GM18502 (cell line): ENCODE results near the gene ARID5B.
A peak's percentile ranks its signal among the peaks of the same experiment; 100 is the strongest.

Source experiments
- ATAC-seq: cut with Tn5 transposase; IDR thresholded peaks from one replicate; pipeline ENCODE4 v1.9.1; 2021; ENCODE audit warnings: mild to moderate bottlenecking; ENCODE audit not compliant: unreplicated experiment, poor library complexity

Gene ARID5B

GRCh38 chr10:61902445-61903220 is 1.1 kb downstream of the ARID5B start:
- ATAC-seq: no peak

DNA sequence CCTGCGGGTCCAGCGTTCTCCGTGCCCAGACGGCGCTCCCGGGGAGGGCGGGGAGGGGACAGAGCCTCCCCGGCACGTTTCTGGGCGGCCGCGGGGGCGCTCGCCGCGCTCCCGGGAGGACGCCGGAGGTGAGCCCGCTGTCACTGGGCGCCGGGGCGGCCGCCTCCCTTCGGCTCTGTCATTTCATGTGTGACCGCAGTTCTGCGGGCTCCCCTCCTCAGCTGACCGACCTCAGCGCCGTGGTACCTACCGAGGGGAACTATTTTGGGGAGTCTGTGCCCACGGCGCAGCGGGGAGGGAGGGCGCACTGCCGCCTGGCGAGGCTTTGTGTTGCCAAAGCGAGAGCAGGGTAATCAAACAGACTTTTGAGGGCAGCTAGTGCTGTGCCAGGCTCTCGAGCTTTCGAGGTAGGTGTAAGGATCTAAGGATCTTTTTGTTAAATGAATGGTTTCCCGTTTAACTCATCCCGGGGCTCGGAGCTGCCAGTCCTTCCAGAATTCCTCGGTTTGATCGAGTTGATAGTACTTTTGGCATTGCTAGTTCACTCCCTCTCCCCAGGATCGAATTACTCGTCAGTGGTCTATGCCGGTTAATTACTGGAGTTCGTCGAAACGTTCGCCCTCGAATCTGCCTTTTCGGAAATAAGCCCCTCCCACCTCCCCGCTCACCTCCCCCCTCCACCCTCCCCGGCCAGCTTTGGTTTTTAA is 1.9 kb downstream of the ARID5B start:
- peak; percentile 57 for ATAC-seq

DNA sequence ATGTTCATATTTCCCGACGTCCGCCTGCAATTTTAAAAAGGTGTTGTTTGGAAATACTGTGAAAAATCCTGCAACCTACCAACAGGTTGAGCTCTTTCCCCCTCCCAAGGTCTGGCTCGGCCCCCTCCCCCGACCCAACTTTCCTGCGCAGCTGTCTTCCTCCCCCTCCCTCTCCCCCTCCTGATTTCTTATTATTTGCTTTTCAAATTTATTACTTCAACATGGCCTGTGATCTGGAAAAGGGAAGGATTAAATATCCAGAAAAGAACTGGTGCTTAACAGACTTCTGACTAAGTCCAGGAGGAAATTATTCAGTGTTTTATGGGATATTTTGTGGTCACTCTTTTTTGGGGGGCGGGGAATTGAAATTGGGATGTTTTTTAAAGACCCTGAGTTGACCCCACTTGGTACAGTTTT is 2.4 kb downstream of the ARID5B start:
- ATAC-seq: no peak

DNA sequence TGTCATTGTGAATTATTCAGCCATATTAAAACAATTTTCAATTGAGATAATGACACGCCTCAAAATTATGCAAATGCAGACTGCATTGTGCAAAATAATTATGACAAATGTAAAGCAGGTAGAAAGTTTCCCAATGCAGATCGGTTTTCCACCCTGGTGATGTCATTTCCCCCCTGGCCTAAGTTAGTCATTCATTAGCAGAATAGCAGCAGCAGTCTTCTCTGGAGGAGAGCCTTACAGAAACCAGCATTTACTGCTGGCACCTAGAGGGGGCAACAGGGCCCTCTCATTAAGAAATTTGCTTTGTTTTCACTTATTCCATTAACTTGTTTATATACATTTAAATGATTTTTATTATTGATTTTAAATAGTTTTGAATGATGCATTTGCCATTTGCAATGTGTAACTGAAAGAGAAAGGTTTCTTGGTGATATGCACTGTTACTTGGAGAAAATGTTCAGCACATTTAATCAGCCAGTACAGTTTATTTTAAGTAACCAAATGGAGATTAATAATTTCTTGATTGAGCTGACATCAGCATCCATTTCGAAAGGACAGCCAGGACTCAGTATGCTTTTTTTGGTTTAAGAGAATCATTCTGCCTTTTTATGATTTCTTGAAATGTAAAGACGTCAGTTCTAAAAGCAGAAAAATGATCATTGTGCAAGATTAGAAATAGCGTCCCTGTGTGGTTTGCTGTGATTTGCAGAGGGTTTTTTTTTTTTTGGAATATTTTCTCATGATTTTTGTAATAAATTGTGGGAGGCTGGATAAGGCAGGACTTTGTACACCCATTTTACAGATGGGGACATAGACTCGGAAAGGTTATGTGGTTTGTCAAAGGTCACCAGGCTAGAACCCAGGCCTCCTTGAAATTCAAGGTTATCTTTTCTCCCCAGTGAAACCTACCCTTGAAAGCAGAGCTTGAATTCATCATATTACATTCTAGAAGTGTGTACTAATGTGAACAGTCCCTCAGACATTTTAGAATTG is 3.5 kb downstream of the ARID5B start:
- peak; percentile 40 for ATAC-seq

DNA sequence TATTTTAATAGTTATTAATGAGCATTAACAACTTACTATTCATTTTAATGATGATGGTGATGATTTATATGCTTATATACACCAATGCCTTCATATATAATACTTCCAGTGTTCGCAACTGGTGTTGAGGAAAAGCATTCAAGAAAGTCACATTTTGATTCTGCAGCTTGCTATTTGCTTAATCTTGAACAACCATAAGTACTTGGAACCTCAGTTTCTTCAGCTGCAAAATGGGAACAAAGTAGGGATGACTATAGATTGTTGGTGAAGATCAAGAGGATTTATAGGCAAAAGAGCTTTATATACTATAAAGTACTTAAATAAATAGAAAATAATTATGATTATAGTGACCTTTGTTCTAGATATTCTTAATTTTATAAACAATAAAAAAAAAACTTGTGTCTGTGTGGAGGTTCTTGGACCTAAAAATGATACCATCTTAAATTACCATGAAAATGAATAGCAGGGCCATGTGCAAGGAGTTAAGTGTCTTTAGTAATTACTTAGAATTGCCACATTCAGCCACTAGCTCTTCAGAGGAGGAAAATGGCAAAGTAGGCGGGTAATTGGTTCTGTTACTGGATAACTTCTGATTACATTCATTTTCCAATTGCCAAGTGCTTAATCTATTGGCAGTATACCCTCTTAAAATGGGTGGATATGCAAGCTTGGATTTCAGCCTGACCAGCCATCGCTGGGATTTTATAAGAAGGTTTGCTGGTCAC is 4.5 kb downstream of the ARID5B start:
- ATAC-seq: no peak

GRCh38 chr10:61906562-61906901 is 5.0 kb downstream of the ARID5B start:
- ATAC-seq: no peak

DNA sequence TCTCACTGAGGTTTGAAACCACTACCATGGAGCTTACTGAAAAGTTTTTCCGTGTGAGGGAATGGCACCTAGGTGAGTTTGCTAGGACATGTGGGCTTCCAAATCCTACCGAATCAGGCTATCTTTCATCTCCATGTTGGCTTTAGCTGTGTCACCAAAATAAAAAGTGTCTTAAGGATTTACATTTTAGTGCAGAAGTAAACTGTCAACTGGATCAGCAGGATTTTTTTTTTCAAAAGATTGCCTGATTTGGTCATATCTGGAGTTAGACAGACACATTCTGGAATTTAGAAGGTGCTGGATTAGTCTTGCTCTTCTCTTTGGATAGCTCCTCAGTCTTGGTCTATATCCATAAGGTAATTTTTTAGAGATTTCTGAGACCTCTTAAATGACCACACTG is 5.5 kb downstream of the ARID5B start:
- ATAC-seq: no peak

GRCh38 chr10:61907587-61907986 is 6.1 kb downstream of the ARID5B start:
- no peak for ATAC-seq

DNA sequence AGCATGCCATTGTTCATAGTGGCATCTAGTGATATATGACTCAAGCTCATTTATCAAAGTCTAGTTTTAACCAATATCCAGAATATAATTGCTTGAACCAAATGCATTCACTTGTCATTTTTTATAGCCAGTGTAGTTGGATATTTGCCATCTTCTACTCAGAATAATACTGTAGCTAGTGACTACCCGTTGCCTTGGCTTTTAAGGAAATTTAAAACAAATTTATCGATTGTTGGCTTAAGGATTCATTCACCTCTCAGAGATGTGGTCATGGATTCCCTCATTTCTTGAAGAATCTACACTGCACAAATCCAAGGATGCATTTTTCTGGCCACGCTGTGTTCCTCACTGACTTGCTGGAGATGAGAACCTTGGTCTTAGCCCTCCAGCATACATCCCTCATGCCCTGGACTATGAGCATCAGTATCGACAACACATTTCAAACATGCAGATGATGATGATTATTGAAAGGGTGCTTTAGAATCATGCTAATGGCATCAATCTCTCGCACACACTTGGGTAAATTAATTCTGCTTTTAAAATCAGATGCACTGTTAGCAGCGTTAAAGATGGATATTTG is 8.8 kb downstream of the ARID5B start:
- no peak for ATAC-seq

DNA sequence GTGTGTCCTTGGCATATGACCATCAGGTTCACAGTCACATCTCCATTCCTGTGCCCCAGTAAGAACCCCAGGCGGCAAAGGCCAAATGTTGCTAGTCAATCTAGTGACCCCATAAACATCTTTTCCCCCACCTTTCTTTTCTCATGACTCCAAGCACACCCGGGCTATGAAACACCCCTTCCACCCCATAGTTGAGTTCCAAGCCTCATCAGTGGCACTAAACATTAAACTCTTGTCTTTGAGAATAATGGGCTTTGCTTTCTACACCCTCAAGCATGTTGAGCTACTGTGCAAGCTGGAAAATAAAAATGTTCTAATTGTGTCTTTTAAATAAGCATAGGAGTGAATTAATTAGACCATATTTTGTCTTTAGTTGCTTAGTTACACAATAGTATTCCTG is 9.4 kb downstream of the ARID5B start:
- ATAC-seq: no peak

- no peak for ATAC-seq
Observed at GRCh38 chr10:61911425-61911824, 9.9 kb downstream of the ARID5B start.

DNA sequence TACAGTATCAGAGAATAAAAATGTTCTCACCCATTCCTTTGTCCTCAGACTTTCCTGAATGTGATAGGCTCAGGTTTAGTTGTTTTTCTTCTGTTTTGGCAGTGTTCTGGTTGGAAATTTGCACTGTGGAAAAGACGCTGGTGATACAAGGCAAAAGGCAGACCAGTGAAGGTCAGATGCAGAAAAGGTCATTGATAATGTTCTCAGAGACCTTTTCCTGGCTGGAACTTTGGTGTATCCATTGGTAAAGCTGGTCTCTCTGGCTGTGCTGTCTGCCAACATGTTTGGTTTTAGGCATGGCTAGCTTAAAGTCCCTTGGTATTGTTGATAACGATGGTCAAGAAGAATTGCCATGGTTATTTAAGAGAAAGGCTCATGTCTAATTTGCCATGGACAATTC is 11.5 kb downstream of the ARID5B start:
- no peak for ATAC-seq

GRCh38 chr10:61918140-61918539 is 16.6 kb downstream of the ARID5B start:
- no peak for ATAC-seq

- no peak for ATAC-seq
Observed at GRCh38 chr10:61918989-61919388, 17.5 kb downstream of the ARID5B start.

GRCh38 chr10:61919646-61920215 is 18.2 kb downstream of the ARID5B start:
- ATAC-seq: no peak

DNA sequence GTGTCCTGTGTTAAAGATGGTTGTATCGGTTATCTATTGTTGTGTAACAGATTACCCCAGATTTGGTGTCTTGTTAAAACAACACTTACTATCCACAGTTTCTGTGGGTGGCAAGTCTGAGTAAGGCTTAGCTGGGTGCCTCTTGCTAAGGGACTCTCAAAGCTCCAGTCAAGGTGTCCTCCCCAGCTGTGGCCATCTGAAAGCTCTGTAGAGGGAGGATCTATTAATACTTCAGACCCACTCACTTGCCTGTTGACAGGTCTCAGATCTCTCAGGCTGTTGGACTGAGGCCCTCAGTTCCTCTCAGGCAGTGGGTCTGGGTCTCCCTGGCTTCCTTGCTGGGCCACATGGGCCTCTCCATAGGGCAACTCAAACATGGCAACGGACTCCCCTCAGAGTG is 19.6 kb downstream of the ARID5B start:
- ATAC-seq: peak; percentile 63

DNA sequence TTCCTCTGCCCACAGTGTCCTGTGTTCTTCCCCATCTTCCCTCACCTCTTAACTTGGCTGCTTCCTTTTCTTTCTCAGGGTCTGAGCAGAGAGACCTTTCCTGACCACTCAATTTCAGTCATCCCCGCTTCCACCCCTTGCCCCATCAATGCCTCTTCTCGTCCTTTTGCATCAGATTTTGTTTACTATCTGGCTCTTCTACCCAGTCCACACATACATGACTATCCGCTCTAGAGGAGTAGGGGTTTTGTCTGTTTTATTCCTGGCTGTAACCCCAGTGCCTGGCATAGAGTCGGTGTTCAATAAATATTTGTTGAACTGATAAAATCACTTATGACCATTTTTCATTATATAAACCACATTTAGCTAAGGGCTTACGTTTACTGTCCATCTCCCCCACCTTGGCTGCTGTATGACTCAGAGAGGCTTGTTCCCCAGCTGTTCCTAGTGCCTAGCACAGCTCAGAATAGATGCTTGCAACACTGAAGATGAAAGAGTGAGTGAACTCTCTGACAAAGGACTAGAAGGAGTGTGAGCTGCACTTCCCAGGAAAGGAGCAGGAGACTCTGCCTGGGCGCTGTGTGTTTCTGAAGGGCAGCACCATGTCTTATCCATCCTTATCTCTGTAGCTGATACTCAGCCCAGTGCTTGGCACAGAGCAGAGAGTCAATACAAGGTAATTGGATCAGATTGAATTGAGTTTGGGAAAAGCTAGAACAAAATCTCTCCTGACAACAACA is 21.9 kb downstream of the ARID5B start:
- ATAC-seq: no peak

- no peak for ATAC-seq
Observed at GRCh38 chr10:61923950-61924274, 22.4 kb downstream of the ARID5B start.

DNA sequence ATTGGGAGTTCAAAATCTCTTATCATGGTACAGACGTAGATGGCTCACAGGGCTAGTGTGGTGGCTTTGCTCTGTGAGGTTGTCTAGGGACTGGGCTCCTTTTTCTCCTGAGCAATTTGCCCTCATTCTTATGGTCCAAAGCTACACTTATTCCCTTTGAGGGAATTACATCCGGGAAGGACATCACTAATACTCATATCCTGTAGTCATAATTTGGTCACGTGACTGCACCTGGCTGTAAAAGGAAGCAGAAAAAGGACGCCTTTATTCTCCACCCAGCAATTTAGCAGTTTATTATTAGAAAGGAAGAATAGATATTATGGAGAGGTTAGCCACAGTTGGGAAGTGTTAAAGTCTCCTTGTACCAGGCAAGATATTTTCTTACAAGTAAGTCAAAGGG is 28.1 kb downstream of the ARID5B start:
- no peak for ATAC-seq
